ENCODE results near the gene PTH2R.
"Not testable (repeated sequence)": the region's sequence is repeated elsewhere in the genome, so short reads cannot be mapped to it uniquely, and the experiment has no call there.

The PTH2R gene

DNA sequence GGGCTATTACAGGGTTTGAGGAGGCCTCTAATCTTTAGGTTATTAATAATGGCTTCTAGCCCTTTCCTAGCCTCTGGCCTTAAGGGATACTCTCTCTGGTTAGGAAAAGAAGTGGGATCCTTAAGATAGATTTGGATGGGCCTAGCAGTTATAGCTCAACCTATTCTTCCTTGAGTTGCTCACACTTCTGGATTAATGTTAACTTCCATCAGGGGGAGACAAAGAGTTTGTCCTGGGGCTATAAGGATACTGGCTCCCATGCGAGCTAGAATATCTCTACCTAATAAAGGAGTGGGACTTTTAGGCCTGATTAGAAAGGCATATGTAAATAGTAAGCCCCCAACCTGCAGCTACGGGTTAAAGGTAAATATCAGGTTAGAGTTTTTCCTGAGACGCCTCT is 14.3 kb upstream of the PTH2R start:
- DNase-seq (ENCODE audit: extremely low read depth in 1 of 2, low read depth in 1 of 2), result no peak

GRCh38 chr2:208396796-208397195 is 9.8 kb upstream of the PTH2R start:
- not testable (repeated sequence) for DNase-seq (ENCODE audit: extremely low read depth in 1 of 2, low read depth in 1 of 2)

DNA sequence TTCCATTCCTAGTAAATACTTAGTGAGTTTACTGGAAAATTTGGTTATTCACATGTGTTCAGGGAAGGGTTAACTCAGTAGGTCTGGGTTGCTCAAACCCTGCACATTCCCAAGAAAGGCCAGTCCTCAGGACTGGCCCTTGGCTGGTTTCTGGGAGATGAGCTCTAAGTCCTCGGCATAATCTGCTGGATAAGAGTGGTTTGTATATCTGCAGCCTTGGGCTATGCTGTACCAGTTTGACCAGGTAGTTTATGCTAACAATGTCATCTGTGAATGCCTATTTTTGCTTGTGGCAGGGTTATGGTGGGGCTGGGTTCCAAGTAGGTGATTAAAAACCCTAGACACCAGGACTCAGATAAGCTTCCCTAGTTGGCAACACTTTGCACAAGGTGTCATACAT is 7.4 kb upstream of the PTH2R start:
- no peak for DNase-seq (ENCODE audit: extremely low read depth in 1 of 2, low read depth in 1 of 2)

GRCh38 chr2:208407667-208408066 is 1.1 kb downstream of the PTH2R start:
- no peak for DNase-seq (ENCODE audit: extremely low read depth in 1 of 2, low read depth in 1 of 2)

GRCh38 chr2:208413931-208414330 is 7.3 kb downstream of the PTH2R start:
- no peak for DNase-seq (ENCODE audit: extremely low read depth in 1 of 2, low read depth in 1 of 2)

- DNase-seq (ENCODE audit: extremely low read depth in 1 of 2, low read depth in 1 of 2), result no peak
Measured at GRCh38 chr2:208415255-208415654, 8.7 kb downstream of the PTH2R start.

DNA sequence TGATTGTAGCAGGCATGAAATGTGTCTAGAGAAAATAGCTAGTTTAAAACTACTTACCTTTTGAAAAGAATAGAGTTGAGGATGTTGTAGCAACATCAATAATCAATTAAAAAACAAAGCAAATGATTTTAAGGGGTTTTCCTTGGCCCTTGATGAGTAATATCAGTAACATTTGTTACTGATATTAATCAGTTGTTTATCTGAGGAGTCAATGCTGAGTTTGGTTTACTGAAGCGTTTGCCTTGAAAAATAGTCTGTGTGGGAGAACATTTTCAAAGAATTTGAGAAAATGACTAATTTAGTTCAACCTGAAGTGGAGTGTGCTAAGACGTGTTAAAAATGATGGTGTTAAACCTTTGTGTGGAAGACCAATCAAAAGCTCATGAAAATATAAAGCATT is 9.3 kb downstream of the PTH2R start:
- no peak for DNase-seq (ENCODE audit: extremely low read depth in 1 of 2, low read depth in 1 of 2)

GRCh38 chr2:208426412-208427045 is 19.9 kb downstream of the PTH2R start:
- DNase-seq (ENCODE audit: extremely low read depth in 1 of 2, low read depth in 1 of 2), result no peak

DNA sequence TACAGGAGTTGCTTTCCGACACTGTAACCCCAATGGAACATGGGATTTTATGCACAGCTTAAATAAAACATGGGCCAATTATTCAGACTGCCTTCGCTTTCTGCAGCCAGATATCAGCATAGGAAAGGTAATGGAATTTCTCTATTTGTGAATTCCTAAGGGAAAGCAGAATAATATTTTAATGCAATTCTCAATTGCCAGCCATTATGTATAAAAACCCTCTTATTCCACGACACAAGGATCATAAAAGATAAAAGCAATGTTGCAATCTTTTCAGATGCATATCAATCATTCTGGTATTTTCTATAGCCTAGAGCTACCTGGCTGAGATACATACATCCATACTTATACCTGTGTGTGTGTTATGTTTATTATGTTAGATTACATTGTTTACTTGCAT is 31.2 kb downstream of the PTH2R start:
- DNase-seq (ENCODE audit: extremely low read depth in 1 of 2, low read depth in 1 of 2), result no peak

DNA sequence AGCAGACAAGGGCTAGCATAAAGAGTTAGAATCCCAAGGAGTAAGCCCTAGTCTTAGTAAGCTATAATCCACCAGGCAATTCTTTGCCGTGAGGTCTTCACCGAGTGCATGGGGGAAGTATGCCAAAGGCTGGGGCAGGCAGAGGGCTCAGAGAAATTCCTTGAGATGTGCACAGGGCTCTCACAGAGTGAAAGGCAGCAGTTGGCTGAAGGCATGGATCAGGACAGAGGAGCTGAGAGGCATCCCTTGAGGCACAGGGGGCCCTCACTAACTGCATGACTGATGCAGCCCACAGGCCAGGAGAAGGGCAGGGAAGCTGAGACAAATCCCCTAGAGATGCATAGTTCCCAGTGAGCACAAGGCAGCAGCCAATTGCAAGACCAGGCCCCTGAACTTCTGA is 34.1 kb downstream of the PTH2R start:
- DNase-seq (ENCODE audit: extremely low read depth in 1 of 2, low read depth in 1 of 2), result no peak

GRCh38 chr2:208441951-208442350 is 35.4 kb downstream of the PTH2R start:
- no peak for DNase-seq (ENCODE audit: extremely low read depth in 1 of 2, low read depth in 1 of 2)

- not testable (repeated sequence) for DNase-seq (ENCODE audit: extremely low read depth in 1 of 2, low read depth in 1 of 2)
Measured at GRCh38 chr2:208447447-208447846, 40.9 kb downstream of the PTH2R start.

DNA sequence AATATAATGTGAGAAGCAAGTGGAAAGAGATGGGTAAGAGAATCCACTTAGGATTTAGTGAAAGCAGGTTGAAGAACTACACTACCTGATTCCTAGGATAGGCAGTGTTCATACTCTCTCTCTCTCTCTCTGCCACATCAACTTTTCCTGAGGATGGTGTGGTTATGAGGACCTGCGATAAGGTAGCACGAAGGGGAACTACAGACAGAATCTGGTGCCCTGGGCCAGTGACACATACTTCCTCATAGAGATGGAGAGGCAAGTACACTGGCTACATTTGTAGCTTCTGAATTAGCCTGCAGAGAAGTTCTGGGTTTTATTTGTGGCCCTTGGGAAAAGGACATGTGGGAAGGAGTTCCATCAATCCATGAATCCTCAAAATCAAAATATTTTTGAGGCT is 44.5 kb downstream of the PTH2R start:
- DNase-seq (ENCODE audit: extremely low read depth in 1 of 2, low read depth in 1 of 2), result no peak

DNA sequence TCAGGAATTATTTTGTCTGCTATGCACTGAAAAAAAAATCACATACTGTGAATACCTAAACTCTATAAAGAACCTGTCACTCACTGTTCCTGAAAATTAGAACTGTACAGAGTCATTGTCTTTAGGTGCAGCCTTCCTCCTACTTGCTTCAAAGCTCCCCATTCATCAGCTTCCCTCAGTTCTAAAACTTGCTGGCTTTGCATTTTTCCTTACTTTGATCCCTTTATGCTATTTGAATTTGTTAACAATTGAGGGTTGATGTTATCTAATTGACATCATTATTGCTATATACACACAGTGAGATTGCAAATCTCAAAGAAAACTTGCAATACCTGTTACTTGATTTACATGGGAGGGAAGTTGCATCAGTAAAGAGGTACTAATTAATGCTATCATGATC is 48.3 kb downstream of the PTH2R start:
- DNase-seq (ENCODE audit: extremely low read depth in 1 of 2, low read depth in 1 of 2), result no peak

DNA sequence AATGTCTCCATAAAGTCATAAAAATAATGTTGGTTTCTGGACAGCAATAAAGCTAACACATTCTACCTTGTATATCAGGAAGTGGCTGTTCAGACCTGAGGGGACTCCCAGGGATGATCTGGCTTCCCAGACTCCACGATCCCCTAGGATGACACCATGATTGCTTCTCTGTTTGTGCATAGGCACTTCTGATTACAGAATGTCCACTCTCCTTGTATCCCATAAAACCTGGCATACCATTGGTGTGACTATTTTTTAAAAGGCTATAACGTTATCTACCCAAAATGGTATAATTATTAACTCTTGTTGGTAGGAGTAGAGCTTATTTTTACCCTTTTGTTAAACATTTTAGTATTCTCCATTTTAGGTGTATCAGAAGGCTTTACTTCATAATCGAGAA is 57.1 kb downstream of the PTH2R start:
- DNase-seq (ENCODE audit: extremely low read depth in 1 of 2, low read depth in 1 of 2), result no peak

DNA sequence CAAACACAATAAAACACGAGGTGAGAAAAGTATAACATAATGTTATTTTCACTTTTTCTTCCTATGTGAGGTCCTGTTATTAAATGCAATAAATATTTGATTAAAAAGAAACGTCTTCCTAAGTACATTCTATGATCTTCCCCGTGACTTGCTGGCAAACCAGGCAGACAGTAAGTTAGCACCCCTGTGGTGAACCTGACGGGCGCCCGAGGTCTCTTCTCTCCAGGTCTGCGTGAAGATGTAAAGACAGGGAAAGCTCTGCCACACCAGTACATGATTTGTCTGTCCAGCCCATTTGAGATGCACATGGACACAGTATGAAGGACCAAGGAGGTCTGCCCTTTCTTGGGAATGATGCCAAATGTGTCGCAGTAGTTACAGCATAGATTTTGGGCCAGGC is 57.6 kb downstream of the PTH2R start:
- DNase-seq (ENCODE audit: extremely low read depth in 1 of 2, low read depth in 1 of 2), result no peak

GRCh38 chr2:208466151-208466919 is 59.7 kb downstream of the PTH2R start:
- DNase-seq (ENCODE audit: extremely low read depth in 1 of 2, low read depth in 1 of 2), result no peak

- DNase-seq (ENCODE audit: extremely low read depth in 1 of 2, low read depth in 1 of 2), result no peak
Measured at GRCh38 chr2:208466920-208467298, 60.3 kb downstream of the PTH2R start.

GRCh38 chr2:208467564-208467963 is 61.0 kb downstream of the PTH2R start:
- DNase-seq (ENCODE audit: extremely low read depth in 1 of 2, low read depth in 1 of 2), result no peak

GRCh38 chr2:208477741-208478140 is 71.1 kb downstream of the PTH2R start:
- DNase-seq (ENCODE audit: extremely low read depth in 1 of 2, low read depth in 1 of 2), result no peak

- no peak for DNase-seq (ENCODE audit: extremely low read depth in 1 of 2, low read depth in 1 of 2)
Measured at GRCh38 chr2:208479342-208479741, 72.8 kb downstream of the PTH2R start.

- not testable (repeated sequence) for DNase-seq (ENCODE audit: extremely low read depth in 1 of 2, low read depth in 1 of 2)
Measured at GRCh38 chr2:208481945-208482344, 75.4 kb downstream of the PTH2R start.

Data from activated CD8-positive, alpha-beta memory T cell treated with anti-CD3 and anti-CD28 coated beads for 1 hour (primary cell).